ENCODE measurements around the gene CAMTA1.
"Not testable (repeated sequence)": the region's sequence is repeated elsewhere in the genome, so short reads cannot be mapped to it uniquely, and the experiment has no call there.

Gene CAMTA1

DNA sequence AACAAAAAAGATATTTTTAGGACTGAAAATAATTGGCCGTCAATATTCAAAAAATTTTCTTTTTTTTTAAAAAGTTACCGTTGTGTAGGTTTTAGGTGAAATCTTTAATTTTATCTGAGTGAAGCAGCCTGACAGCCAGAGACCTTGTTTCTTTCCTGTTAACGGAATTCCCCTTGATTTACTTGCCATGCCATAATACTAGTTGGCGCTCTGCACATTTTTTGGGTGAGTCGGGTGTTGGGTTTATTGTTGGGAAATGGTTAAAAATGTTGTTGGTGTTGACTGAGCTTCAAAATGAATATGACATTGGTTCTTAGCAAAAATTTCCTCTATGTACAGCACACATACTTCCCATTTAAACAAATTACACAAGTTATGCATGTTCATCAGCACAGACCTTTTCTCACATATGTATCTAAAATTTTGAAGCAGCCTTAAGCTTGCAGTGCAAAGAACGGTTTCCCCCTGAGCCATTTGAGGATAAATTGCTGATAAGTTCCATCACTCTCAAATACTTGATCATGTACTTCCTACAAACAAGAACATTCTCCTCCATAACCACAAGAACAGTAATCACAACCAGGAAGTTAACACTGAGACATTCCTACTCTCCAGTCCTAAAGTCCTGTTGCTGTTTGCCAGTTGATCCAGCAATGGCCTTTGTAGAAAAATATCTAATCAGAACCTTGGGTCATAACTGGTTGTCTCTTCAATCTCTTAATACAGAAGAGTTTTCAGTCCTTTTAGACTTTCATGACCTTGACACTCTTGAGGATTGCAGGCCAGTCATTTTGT is 34.2 kb downstream of the CAMTA1 start:
- Mint-ChIP-seq H3K9me3 (no peaks in the 10 kb centered on the region), H3K27me3 (no peaks in the 10 kb centered on the region), H3K4me3 (no peak overlapping the region), H3K36me3 (peaks cover 17% of the 10 kb centered on the region), H3K4me1 (peaks cover 64% of the 10 kb centered on the region), H3K27ac (no peak overlapping the region)
- no peak for ATAC-seq

DNA sequence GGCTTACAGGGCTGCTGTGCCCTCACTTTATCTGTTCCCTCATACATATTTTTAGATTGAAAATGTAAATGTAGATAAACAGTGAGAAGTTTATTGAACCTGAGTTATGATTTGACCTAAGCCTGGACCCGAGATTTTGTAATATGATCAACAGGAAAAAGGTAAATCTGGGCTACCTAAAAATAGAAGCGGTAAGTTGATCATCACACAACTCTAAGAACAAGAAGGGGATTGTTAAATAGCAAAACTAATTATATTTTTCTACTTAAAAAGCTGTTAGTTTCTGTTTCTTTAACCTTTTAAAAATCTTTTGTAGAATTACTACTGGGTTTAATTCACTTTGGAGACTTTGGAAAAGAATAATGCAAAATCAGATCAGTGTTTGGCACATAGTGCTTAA is 35.6 kb downstream of the CAMTA1 start:
- Mint-ChIP-seq H3K27ac (peak overlapping the region; percentile 40), H3K27me3 (no peaks in the 10 kb centered on the region)

DNA sequence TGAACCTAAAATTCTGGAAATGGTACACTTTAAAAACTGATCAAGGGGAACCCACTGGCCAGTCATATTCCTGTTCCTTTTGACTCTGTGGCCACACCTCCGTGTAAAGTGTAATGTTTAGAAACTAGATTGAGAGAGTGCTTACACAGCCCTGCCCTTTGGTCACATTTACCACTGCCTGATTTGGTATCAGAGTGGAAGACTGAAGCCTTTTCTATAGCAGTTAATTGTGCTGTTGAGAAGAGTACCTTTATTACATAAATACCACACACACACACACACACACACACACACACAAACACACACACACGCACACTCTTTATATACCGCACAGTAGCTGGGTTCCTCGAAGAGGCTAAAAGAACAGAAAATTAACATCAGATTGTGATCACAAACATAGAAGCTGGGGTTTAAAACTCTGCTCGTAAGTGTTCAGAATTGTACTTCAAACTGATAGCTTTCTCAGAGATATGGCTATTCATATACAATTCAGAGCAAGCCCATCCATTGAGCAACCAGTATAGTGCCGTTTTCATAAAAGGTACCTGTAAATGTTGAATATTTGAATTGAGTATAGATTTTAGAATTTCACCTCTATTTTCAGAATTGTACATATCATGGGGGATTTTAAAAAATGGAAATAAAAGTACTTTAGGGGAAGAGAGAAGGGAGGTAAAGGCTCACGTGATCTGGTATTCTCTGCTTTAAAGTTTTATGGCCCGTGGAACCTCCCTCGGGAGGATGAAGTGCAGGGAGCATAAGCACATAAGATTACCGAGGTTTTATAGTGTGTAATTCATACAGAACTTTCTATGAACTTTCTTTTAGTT is 37.5 kb downstream of the CAMTA1 start:
- peak; percentile 84 for ATAC-seq
- no peak overlapping the region for H3K4me3 Mint-ChIP-seq
- peaks cover 17% of the 10 kb centered on the region for H3K36me3 Mint-ChIP-seq
- no peaks in the 10 kb centered on the region for H3K27me3 Mint-ChIP-seq
- H3K9me3 Mint-ChIP-seq = no peaks in the 10 kb centered on the region
- peak overlapping the region; percentile 61 for H3K27ac Mint-ChIP-seq
- H3K4me1 Mint-ChIP-seq = peaks cover 39% of the 10 kb centered on the region

More for the DNA sequence above, 35.6 kb downstream of the CAMTA1 start:
- Mint-ChIP-seq H3K4me3 (no peak overlapping the region), H3K9me3 (no peaks in the 10 kb centered on the region), H3K4me1 (peaks cover 51% of the 10 kb centered on the region), H3K36me3 (peaks cover 17% of the 10 kb centered on the region)
- ATAC-seq = no peak

DNA sequence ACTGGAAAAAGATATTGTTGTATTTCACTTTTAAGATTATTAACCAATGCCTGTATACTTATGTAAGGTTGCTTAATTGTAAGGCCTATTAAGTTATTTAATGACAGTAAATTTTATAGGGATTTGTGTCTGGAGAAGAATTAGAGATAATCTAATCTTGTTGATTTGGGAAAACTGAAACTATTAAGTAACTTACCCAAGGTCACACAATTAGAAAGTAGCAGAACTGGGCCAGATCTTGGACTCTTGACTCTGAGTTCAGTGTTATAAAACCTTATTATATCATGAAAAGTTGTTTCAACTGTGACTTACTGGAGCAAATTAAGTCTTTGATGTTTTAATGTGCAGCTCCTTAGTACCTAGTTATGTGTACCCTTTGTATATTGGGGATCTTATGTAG is 38.5 kb downstream of the CAMTA1 start:
- H3K9me3 Mint-ChIP-seq = no peaks in the 10 kb centered on the region
- peaks cover 19% of the 10 kb centered on the region for H3K36me3 Mint-ChIP-seq
- no peaks in the 10 kb centered on the region for H3K27me3 Mint-ChIP-seq
- H3K27ac Mint-ChIP-seq = no peak overlapping the region
- no peak overlapping the region for H3K4me3 Mint-ChIP-seq
- no peak for ATAC-seq
- H3K4me1 Mint-ChIP-seq = peaks cover 37% of the 10 kb centered on the region

DNA sequence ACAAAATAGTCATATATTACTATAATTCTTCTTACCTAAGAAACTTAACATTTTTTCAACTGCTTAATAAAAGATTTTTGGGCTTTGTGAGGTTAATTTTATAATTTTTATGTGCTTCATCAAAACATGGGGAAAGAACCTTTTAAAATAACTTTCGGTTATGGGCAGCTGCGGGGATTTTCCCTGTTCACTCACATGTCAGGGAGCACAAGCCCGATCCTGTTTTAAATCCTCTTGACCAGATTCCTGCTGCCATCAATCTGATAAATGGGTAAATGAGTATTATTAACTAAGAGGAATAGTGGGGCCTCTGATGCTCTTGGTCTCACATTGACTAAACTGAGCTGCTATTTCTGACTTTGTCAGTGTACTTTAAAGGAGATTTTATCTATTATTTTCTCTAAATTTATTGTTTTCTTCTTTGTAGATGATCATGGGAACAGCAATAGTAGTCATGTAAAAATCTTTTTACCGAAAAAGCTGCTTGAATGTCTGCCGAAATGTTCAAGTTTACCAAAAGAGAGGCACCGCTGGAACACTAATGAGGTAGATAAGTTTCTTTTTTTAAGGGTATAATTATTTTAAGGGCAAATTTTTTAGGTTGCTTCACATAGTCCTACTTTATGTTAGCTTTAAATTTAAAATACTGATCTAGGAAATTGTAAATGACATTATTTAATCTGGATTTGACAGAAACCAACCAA is 39.6 kb downstream of the CAMTA1 start:
- H3K36me3 Mint-ChIP-seq = peaks cover 14% of the 10 kb centered on the region
- H3K27me3 Mint-ChIP-seq = no peaks in the 10 kb centered on the region
- H3K9me3 Mint-ChIP-seq = no peaks in the 10 kb centered on the region
- no peak overlapping the region for H3K27ac Mint-ChIP-seq
- ATAC-seq = no peak
- no peak overlapping the region for H3K4me3 Mint-ChIP-seq
- peaks cover 30% of the 10 kb centered on the region for H3K4me1 Mint-ChIP-seq

DNA sequence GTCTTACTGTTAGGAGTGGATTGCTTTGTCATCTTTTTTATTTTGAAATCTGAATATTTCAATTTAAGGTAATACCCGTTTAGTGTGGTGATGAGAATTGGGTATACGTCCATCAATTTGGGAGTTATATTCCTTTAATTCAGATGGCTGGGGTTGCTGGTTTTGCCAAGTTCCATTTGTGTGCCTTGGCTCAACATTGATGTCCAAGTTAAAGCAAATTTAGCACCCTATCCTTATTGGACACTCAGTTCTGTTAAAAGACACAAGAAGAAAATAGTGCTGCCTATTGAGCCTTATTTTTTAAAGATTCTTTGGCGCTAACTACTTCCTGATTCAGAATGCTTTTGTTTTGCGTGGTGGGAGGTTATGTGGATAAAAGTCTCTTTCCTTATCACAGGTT is 40.6 kb downstream of the CAMTA1 start:
- no peaks in the 10 kb centered on the region for H3K27me3 Mint-ChIP-seq
- no peak for ATAC-seq
- H3K9me3 Mint-ChIP-seq = no peaks in the 10 kb centered on the region
- H3K4me3 Mint-ChIP-seq = no peak overlapping the region
- peaks cover 20% of the 10 kb centered on the region for H3K4me1 Mint-ChIP-seq
- H3K36me3 Mint-ChIP-seq = peaks cover 12% of the 10 kb centered on the region
- no peak overlapping the region for H3K27ac Mint-ChIP-seq

DNA sequence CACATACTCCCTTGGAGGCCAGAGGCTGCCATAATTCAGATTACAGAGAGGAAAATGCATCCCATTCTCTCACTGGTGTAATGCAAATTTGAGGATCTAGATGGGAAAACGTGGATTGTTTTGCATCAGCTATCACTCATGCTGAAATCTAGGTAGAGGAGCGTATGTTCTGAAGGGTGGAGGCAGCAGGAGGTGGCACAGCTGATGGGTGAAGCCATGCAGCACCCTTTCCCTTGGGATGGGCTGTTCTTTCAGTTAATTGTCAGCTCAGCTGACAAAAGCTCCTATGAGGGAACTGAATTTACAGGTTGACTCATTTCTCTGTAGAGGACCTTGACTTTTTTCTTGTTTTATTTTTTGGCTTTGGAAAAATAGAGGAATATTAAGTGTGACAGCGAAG is 41.8 kb downstream of the CAMTA1 start:
- ATAC-seq = no peak
- Mint-ChIP-seq H3K27me3 (no peaks in the 10 kb centered on the region), H3K4me1 (peaks cover 17% of the 10 kb centered on the region), H3K9me3 (no peaks in the 10 kb centered on the region), H3K36me3 (peaks cover 12% of the 10 kb centered on the region), H3K27ac (no peak overlapping the region), H3K4me3 (no peak overlapping the region)

DNA sequence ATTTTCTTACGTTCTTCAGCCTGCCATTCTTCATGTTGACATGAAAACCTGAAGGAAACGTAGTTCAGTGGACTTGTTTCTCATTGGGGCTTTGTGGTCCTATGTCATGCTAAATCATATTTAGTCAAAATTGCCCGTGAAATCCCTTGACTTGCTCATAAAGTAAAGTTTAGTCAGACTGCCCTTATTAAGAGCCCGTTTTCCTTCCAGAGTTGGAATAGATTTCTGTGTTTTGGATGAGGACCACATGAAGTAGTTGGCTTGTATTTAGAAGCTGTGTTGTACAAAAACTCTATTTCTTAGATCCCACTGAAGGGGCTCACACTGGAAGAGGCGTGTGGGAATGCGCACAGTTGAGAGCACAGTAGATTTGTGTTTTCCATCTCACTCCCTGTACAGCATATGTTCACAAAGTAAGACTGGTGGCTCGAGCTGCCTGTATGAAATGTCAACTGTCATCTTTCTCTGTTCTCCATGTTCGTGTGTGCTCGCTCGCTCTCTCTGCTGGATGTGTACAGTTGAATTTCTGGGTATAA is 42.4 kb downstream of the CAMTA1 start:
- Mint-ChIP-seq H3K4me3 (no peak overlapping the region), H3K4me1 (peaks cover 12% of the 10 kb centered on the region), H3K9me3 (no peaks in the 10 kb centered on the region), H3K27ac (no peak overlapping the region), H3K36me3 (peaks cover 12% of the 10 kb centered on the region), H3K27me3 (no peaks in the 10 kb centered on the region)
- ATAC-seq = no peak

DNA sequence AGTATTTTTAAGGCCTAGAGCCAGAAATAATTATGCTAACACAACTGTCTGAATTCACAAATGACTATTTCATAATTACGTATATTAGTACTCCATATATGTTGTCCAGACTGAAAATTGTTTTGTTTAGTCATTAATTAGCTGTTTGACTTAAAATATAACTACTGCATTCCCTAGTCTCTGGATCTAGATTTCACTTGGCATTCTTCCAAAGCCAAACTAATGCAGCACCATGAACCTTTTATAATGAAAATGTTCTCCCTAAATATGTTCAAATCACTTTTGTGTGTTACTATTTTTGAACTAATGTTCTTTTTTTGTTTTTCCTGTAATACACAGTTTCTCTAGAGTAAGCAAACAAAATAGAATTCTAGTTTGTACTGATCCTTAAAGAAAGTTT is 46.1 kb downstream of the CAMTA1 start:
- no peaks in the 10 kb centered on the region for H3K9me3 Mint-ChIP-seq
- H3K27ac Mint-ChIP-seq = no peak overlapping the region
- ATAC-seq = no peak
- H3K36me3 Mint-ChIP-seq = peaks cover 24% of the 10 kb centered on the region
- peaks cover 12% of the 10 kb centered on the region for H3K4me1 Mint-ChIP-seq
- no peak overlapping the region for H3K4me3 Mint-ChIP-seq
- no peaks in the 10 kb centered on the region for H3K27me3 Mint-ChIP-seq

DNA sequence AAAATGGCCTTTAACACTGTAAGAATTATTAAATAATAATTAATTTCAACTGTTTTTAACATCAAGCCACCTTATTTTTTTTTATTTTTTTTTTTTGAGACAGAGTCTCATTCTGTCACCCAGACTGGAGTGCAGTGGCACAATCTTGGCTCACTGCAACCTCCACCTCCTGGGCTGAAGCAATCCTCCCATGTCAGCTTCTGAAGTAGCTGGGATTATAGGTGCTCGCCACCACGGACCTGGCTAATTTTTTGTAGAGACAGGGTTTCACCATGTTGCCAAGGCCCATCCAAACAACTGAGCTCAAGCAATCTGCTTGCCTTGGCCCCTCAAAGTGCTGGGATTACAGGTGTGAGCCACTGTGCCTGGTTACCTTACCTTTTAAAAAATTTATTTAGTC is 46.8 kb downstream of the CAMTA1 start:
- H3K27me3 Mint-ChIP-seq, H3K4me3 Mint-ChIP-seq, H3K27ac Mint-ChIP-seq, ATAC-seq, H3K9me3 Mint-ChIP-seq: not testable (repeated sequence)
- H3K36me3 Mint-ChIP-seq = peaks cover 27% of the 10 kb centered on the region
- H3K4me1 Mint-ChIP-seq = peaks cover 12% of the 10 kb centered on the region

DNA sequence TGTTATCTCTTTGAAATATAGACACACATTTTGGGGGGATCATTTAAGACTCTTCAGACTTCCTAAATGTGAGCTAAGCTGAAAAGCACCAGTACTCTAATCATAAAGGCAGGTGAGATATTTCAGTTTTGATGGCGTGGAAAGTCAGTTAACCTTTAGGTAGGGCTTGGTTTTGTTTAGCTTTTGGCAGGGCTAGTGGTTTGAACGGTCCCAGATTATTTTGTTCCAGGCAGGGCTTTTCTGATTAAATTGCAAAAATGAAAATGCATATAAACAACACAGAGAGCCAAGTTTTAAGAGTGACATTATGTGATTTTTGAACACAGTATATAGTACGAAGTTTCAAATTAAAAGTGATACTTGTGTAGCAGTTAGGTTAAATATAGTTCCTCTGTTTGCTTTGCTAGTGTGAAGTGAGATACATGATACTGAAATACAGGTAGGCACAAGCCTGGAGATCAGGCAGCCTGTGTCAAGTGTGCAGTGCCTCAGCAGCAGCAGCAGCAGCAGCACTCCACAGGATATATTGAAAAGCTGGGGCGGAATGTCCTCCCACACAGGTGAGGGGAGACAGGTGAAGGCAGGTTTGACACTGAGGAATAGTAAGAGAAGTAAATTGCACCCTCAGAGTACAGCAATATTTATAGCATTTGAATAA is 47.4 kb downstream of the CAMTA1 start:
- no peak for ATAC-seq
- no peak overlapping the region for H3K27ac Mint-ChIP-seq
- no peak overlapping the region for H3K4me3 Mint-ChIP-seq
- no peaks in the 10 kb centered on the region for H3K9me3 Mint-ChIP-seq
- H3K27me3 Mint-ChIP-seq = no peaks in the 10 kb centered on the region
- H3K36me3 Mint-ChIP-seq = peaks cover 21% of the 10 kb centered on the region
- peaks cover 10% of the 10 kb centered on the region for H3K4me1 Mint-ChIP-seq

DNA sequence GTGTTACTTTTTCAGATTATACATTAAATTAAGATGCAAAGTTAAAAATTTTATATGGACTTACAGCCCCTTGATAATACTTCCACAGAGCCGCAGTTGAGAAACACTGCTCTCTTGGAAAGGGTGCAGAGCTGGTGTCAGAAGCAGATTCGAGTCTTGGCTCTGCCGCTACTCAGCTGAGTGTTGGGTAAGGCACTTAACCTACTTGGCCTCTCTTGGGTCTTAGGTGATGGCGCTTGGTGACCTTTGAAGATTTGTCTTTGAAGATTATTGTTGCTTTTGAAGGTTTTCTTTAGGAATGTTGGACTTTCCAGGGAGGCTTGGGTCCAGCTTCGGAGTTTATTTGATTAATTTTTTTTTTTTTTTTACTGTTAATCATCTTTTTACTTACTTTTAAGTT is 48.5 kb downstream of the CAMTA1 start:
- Mint-ChIP-seq H3K27me3 (no peaks in the 10 kb centered on the region), H3K4me1 (peaks cover 6% of the 10 kb centered on the region), H3K27ac (no peak overlapping the region), H3K4me3 (no peak overlapping the region), H3K9me3 (no peaks in the 10 kb centered on the region), H3K36me3 (peaks cover 15% of the 10 kb centered on the region)
- ATAC-seq = no peak

DNA sequence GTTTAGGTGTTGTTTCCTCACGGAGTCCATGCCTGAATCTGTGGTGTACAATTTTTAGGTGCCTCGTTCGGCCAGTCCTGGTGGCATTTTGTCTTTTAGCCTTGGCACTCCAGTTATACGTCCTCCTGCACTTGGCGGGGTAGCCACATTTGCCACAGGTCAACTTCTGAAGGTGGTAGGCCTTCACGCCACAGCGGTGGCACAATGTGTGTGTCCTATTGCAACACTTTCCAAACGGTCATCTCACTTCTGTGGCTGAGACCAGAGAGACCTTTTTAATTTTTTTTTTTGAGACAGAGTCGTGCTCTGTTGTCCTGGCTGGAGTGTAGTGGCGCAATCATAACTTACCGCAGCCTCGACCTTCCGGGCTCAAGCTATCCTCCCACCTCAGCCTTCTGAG is 49.1 kb downstream of the CAMTA1 start:
- Mint-ChIP-seq H3K4me3 (no peak overlapping the region), H3K9me3 (no peaks in the 10 kb centered on the region), H3K27me3 (no peaks in the 10 kb centered on the region), H3K36me3 (peaks cover 17% of the 10 kb centered on the region), H3K4me1 (peaks cover 7% of the 10 kb centered on the region), H3K27ac (no peak overlapping the region)
- no peak for ATAC-seq

DNA sequence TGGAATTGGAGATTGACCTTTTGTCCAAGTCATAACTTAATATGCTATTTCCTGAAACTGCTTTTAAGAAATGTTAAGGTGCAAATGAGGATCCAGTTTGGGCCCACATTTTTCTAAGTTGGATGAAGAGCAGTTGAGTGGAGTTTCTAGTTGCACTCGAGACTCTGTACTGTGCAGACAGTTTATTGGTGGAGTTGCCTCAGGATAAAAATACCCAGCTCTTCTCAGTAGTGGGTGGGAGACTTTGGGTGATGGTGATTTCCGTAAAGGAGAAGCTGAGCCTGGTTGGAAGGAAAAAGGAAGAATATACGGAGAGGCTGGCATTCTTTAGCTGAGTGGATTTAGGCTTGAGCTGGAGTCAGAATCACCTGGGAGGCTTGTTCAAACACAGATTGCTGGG is 49.9 kb downstream of the CAMTA1 start:
- Mint-ChIP-seq H3K27ac (no peak overlapping the region), H3K4me1 (peaks cover 12% of the 10 kb centered on the region), H3K36me3 (peaks cover 24% of the 10 kb centered on the region), H3K9me3 (no peaks in the 10 kb centered on the region), H3K27me3 (no peaks in the 10 kb centered on the region), H3K4me3 (no peak overlapping the region)
- no peak for ATAC-seq

DNA sequence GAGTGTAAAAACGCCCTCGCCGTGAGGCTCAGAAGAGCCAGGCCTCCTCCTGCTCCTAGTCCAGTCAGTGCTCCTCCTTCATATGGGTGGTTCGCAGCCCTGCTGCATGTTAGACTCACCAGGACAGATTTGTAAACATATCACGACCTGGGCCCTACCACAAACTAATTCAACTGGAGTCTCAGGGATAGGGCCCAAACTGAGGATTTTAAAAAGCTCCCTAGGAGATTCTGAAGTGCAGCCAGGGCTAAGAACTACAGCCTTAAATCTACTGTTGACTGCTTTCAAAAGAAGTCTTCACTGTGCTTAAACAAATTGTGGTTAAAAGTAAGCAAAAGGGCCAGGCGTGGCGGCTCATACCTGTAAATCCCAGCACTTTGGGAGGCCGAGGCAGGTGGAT is 57.0 kb downstream of the CAMTA1 start:
- Mint-ChIP-seq H3K9me3 (peaks cover 4% of the 10 kb centered on the region), H3K27ac (no peak overlapping the region), H3K27me3 (no peaks in the 10 kb centered on the region), H3K4me1 (peaks cover 11% of the 10 kb centered on the region), H3K36me3 (peaks cover 63% of the 10 kb centered on the region), H3K4me3 (no peak overlapping the region)
- no peak for ATAC-seq
